A549 (cell line): Measurements from ENCODE around the gene TVP23C. TPM values are rescaled to one million over a fixed set of nuclear protein-coding genes. Genes with fewer than 3 reads are reported as not detected.
A peak's percentile ranks its signal among the peaks of the same experiment; 100 is the strongest.

Experiments
- ATAC-seq, 2 experiments: fragments of 200-7000 bp in 1 of 2; fragments of >200 bp in 1 of 2; cut with Nextera tagmentation in 1 of 2; cut with Tn5 transposase in 1 of 2; 3 replicates each; pipeline versions ENCODE4 v1.8.0 to v1.9.1; 2018 to 2020; ENCODE audit warnings: mild to moderate bottlenecking in 1 of 2, moderate library complexity in 1 of 2
- CTCF ChIA-PET: fragments of 300-600 bp; sonication (Branson Sonifier 250); formaldehyde crosslinking; extraction: SDS; loops from one replicate; lab custom pipeline; 2021; ENCODE audit warnings: antibody characterized with exemption, inconsistent platforms; lab: Yijun Ruan, JAX
- POLR2A ChIA-PET: fragments of 350-600 bp; formaldehyde crosslinking; extraction: SDS; loops from one replicate; lab custom pipeline; 2021; ENCODE audit warnings: antibody characterized with exemption, inconsistent platforms; lab: Yijun Ruan, JAX
- DNase-seq, 2 experiments: peaks; one replicate each; pipeline versions ENCODE4 v3.0.0 to v3.0.0-alpha.2; 2011 to 2016; ENCODE audit warnings: low read depth in 1 of 2, low spot score in 1 of 2
- FAIRE-seq: peaks from 2 replicates; lab custom pipeline; 2011; peaks lifted over from hg19 to GRCh38; lab: Jason Lieb, UNC
- H3K27ac ChIP-seq, 2 experiments: fragments of >200 bp; sonication (Bioruptor Twin); formaldehyde crosslinking; 3 replicates each; pipeline ENCODE4 v1.5.1; 2016 to 2017
- H3K4me1 ChIP-seq: fragments of >200 bp; sonication (Bioruptor Twin); formaldehyde crosslinking; 3 replicates; pipeline ENCODE4 v1.6.1; 2016
- H3K4me2 ChIP-seq: fragments of >200 bp; sonication (Bioruptor Twin); formaldehyde crosslinking; 3 replicates; pipeline ENCODE4 v1.6.1; 2016
- H3K4me3 ChIP-seq: fragments of >200 bp; sonication (Bioruptor Twin); formaldehyde crosslinking; 3 replicates; pipeline ENCODE4 v1.5.1; 2016
- H3K9me3 ChIP-seq: fragments of >200 bp; sonication (Bioruptor Twin); formaldehyde crosslinking; 3 replicates; pipeline ENCODE4 v1.6.1; 2016
- CBX2 ChIP-seq: fragments of 200-600 bp; sonication (generic); IDR thresholded peaks from 2 replicates; pipeline ENCODE4 v1.6.1; 2016; ENCODE audit warnings: low read depth, mild to moderate bottlenecking, borderline replicate concordance
- CHD2 ChIP-seq: fragments of 150-350 bp; IDR thresholded peaks from 2 replicates; pipeline ENCODE4 v1.6.1; 2014; ENCODE audit warnings: low read length; ENCODE audit not compliant: partially characterized antibody
- CTCF ChIP-seq: fragments of >200 bp; sonication (Bioruptor Twin); formaldehyde crosslinking; IDR thresholded peaks from 3 replicates; pipeline ENCODE4 v1.5.1; 2016
- EHMT2 ChIP-seq: fragments of 200-600 bp; sonication (generic); IDR thresholded peaks from 2 replicates; pipeline ENCODE4 v1.6.1; 2016; ENCODE audit warnings: antibody characterized with exemption, low read depth, mild to moderate bottlenecking, moderate library complexity
- FOSB ChIP-seq: fragments of 250-450 bp; sonication (Bioruptor Pico); IDR thresholded peaks from 2 replicates; pipeline ENCODE4 v1.5.0; 2020; ENCODE audit warnings: mild to moderate bottlenecking, moderate library complexity
- HES2 ChIP-seq: fragments of >200 bp; sonication (Bioruptor Twin); formaldehyde crosslinking; IDR thresholded peaks from 2 replicates; pipeline ENCODE4 v1.6.1; 2016
- HMGXB4 ChIP-seq: fragments of 250-450 bp; sonication (Bioruptor Pico); IDR thresholded peaks from 2 replicates; pipeline ENCODE4 v1.5.0; 2021; ENCODE audit warnings: mild to moderate bottlenecking, moderate library complexity, borderline replicate concordance
- HOXA7 ChIP-seq: fragments of 250-450 bp; sonication (Bioruptor Pico); IDR thresholded peaks from 2 replicates; pipeline ENCODE4 v1.5.0; 2020; ENCODE audit warnings: mild to moderate bottlenecking, moderate library complexity
- MAFK ChIP-seq: fragments of 450-650 bp; IDR thresholded peaks from 2 replicates; pipeline ENCODE4 v1.6.1; 2014; ENCODE audit not compliant: partially characterized antibody
- MYC ChIP-seq: IDR thresholded peaks from 2 replicates; pipeline ENCODE4 v1.6.1; 2012; ENCODE audit warnings: mild to moderate bottlenecking, inconsistent platforms, low read length, improper control_type of control experiment, borderline replicate concordance
- POLR2AphosphoS2 ChIP-seq: conservative IDR thresholded peaks from 2 replicates; pipeline ENCODE4 v1.6.1; 2012; ENCODE audit warnings: low read length, improper control_type of control experiment, inconsistent platforms
- RAD21 ChIP-seq, 2 experiments: fragments of >200 bp in 1 of 2; sonication (Bioruptor Twin) in 1 of 2; formaldehyde crosslinking in 1 of 2; IDR thresholded peaks in 1 of 2; conservative IDR thresholded peaks in 1 of 2; 2 replicates in 1 of 2; 3 replicates in 1 of 2; pipeline ENCODE4 v1.6.1; 2012 to 2018; ENCODE audit warnings: inconsistent platforms in 1 of 2
- REST ChIP-seq: fragments of 200-600 bp; sonication (generic); IDR thresholded peaks from 2 replicates; pipeline ENCODE4 v1.6.1; 2016; ENCODE audit warnings: antibody characterized with exemption, mild to moderate bottlenecking, moderate library complexity
- RFX5 ChIP-seq: fragments of 450-650 bp; IDR thresholded peaks from 2 replicates; pipeline ENCODE4 v1.7.1; 2014; ENCODE audit warnings: antibody characterized with exemption, mild to moderate bottlenecking, moderate library complexity
- RNF2 ChIP-seq: fragments of 200-600 bp; sonication (generic); IDR thresholded peaks from 2 replicates; pipeline ENCODE4 v1.6.1; 2016; ENCODE audit warnings: low read depth, mild to moderate bottlenecking, antibody characterized with exemption, moderate library complexity, borderline replicate concordance
- SMC3 ChIP-seq: fragments of >200 bp; sonication (Bioruptor Twin); formaldehyde crosslinking; IDR thresholded peaks from 3 replicates; pipeline ENCODE4 v1.6.1; 2018; ENCODE audit warnings: inconsistent platforms
- SREBF2 ChIP-seq: fragments of 450-650 bp; IDR thresholded peaks from 2 replicates; pipeline ENCODE4 v1.6.1; 2014; ENCODE audit warnings: mild to moderate bottlenecking, moderate library complexity
- TFCP2L1 ChIP-seq: fragments of 250-450 bp; sonication (Bioruptor Pico); IDR thresholded peaks from 2 replicates; pipeline ENCODE4 v1.5.0; 2021; ENCODE audit warnings: mild to moderate bottlenecking
- ZC3H11A ChIP-seq: fragments of 450-650 bp; IDR thresholded peaks from 2 replicates; pipeline ENCODE4 v1.6.1; 2014; ENCODE audit warnings: antibody characterized with exemption, mild to moderate bottlenecking
- ZFP36 ChIP-seq: fragments of 450-650 bp; IDR thresholded peaks from 2 replicates; pipeline ENCODE4 v1.6.1; 2014; ENCODE audit warnings: borderline replicate concordance; ENCODE audit not compliant: partially characterized antibody
- ZNF302 ChIP-seq: fragments of 250-450 bp; sonication (Bioruptor Pico); IDR thresholded peaks from 2 replicates; pipeline ENCODE4 v1.9.0; 2021; ENCODE audit warnings: inconsistent platforms, mild to moderate bottlenecking, moderate library complexity
- ZSCAN20 ChIP-seq: fragments of 250-450 bp; sonication (Bioruptor Pico); IDR thresholded peaks from 2 replicates; pipeline ENCODE4 v1.8.0; 2022; ENCODE audit warnings: mild to moderate bottlenecking, moderate library complexity
- WGBS: methylation state at CpG from one replicate; pipeline ENCODE4 v1.1.6; 2017; ENCODE audit errors: missing lambda C conversion rate; 5-methylcytosine and 5-hydroxymethylcytosine counted together
- polyA plus RNA-seq, 4 experiments: library from polyadenylated mRNA; depleted of rRNA in 3 of 4; stranded (reverse); fragments of >200 nt; fragmentation: RNase III in 1 of 4; extraction: RNeasy Plus Mini Kit Qiagen cat#74134 plus additional on column Dnase treatment in 1 of 4; gene quantifications; 2 replicates in 3 of 4; 3 replicates in 1 of 4; pipeline ENCODE4 v1.2.3, GENCODE V29; 2011 to 2017

The TVP23C gene
- polyA plus RNA-seq, 2 of the 4 experiments (the other 2 are of a cell fraction) = 19.9 to 22.7 TPM

- POLR2A ChIA-PET = no interaction called here
- 92% methylated on average over 6 of the region's 6 CpGs for WGBS
- H3K9me3 ChIP-seq = no peaks in the 10 kb centered on the region
- FAIRE-seq = no peak
- no peak for ATAC-seq
- H3K27ac ChIP-seq = no peak overlapping the region
- CTCF ChIA-PET = interaction anchor here (0.7 to 3.4 kb wide), 8 partner anchors 10 to 432 kb away, joined by 3 to 31 read pairs (median 4); partner anchors contain the start of gene ADORA2B
- TF ChIP-seq MAFK (peak; percentile 36), POLR2AphosphoS2 (no peak)
- no peak overlapping the region for H3K4me3 ChIP-seq
- no peak for DNase-seq
- H3K4me1 ChIP-seq = peaks cover 11% of the 10 kb centered on the region
- H3K4me2 ChIP-seq = no peak overlapping the region
Observed at GRCh38 chr17:15513058-15513791, 50.1 kb downstream of the TVP23C start.

- Histone ChIP-seq H3K27ac (no peak overlapping the region), H3K9me3 (no peaks in the 10 kb centered on the region), H3K4me1 (peaks cover 11% of the 10 kb centered on the region), H3K4me2 (no peak overlapping the region)
- WGBS = 96% methylated on average over 4 of the region's 4 CpGs
- DNase-seq (no peak), ATAC-seq (no peak), FAIRE-seq (no peak)
- CTCF ChIA-PET = interaction anchor here (1.8 to 3.1 kb wide), 3 partner anchors 9 to 255 kb away, joined by 7 to 31 read pairs (median 9); no protein-coding TSS in a partner anchor
- TF ChIP-seq RNF2 (no peak), REST (no peak), ZC3H11A (no peak), SREBF2 (no peak), HES2 (no peak), CTCF (no peak), FOSB (CRISPR knock-in tag) (no peak), TFCP2L1 (CRISPR knock-in tag) (no peak), EHMT2 (no peak), ZFP36 (no peak), MYC (no peak), HOXA7 (no peak), SMC3 (no peak), HMGXB4 (CRISPR knock-in tag) (no peak), CHD2 (no peak), ZSCAN20 (CRISPR knock-in tag) (no peak), RAD21 (conservative IDR thresholded peaks at IDR 0.05 in 1 of 2, IDR thresholded peaks at IDR 0.05 in 1 of 2) (no peak), CBX2 (no peak), RFX5 (no peak), ZNF302 (CRISPR knock-in tag) (no peak)
- TF ChIP-seq, all 56 proteins: peak for 0
- POLR2A ChIA-PET = no interaction called here
- no peak overlapping the region for H3K4me3 ChIP-seq
Observed at GRCh38 chr17:15512071-15512709, 51.1 kb downstream of the TVP23C start.
